ENCODE measurements around the gene KIF16B.

Gene KIF16B

GRCh38 chr20:16352751-16353416 lies 220.4 kb downstream of the KIF16B start:
- TF ChIP-seq GATA2 (IDR thresholded peaks at IDR 0.05; ENCODE audit: low read depth, low read length): no peak
- no peak for TF ChIP-seq GATA3 (IDR thresholded peaks at IDR 0.05; ENCODE audit: low read depth, low read length)

- TF ChIP-seq GATA3 (IDR thresholded peaks at IDR 0.05; ENCODE audit: low read depth, low read length) (no peak), GATA2 (IDR thresholded peaks at IDR 0.05; ENCODE audit: low read depth, low read length) (no peak)
Observed at GRCh38 chr20:16352321-16352720, 220.9 kb downstream of the KIF16B start.

- TF ChIP-seq GATA2 (IDR thresholded peaks at IDR 0.05; ENCODE audit: low read depth, low read length) (no peak), GATA3 (IDR thresholded peaks at IDR 0.05; ENCODE audit: low read depth, low read length) (no peak)
Observed at GRCh38 chr20:16351415-16351814, 221.8 kb downstream of the KIF16B start.

DNA sequence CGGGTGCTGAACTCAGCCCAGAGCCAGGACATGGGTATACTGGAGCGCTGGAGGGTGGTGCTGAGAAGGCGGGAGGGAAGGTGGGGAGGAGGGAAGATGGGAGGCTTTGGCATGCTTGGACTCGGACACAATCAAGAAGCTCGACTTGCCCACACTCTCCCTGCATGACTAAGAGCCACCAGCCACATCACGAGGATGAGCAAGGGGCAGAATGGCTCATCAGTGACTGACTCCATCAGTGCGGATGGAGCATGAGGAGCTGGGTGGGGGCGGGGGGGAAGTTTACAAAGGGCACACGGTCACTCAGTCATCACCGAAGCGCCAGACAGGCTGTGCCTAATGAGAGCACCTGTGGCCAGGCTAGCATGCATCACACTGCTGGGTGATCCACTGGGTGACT lies 222.8 kb downstream of the KIF16B start:
- TF ChIP-seq GATA2 (IDR thresholded peaks at IDR 0.05; ENCODE audit: low read depth, low read length) (no peak), GATA3 (IDR thresholded peaks at IDR 0.05; ENCODE audit: low read depth, low read length) (no peak)

GRCh38 chr20:16349523-16350260 lies 223.6 kb downstream of the KIF16B start:
- TF ChIP-seq GATA3 (IDR thresholded peaks at IDR 0.05; ENCODE audit: low read depth, low read length) (no peak), GATA2 (IDR thresholded peaks at IDR 0.05; ENCODE audit: low read depth, low read length) (no peak)

DNA sequence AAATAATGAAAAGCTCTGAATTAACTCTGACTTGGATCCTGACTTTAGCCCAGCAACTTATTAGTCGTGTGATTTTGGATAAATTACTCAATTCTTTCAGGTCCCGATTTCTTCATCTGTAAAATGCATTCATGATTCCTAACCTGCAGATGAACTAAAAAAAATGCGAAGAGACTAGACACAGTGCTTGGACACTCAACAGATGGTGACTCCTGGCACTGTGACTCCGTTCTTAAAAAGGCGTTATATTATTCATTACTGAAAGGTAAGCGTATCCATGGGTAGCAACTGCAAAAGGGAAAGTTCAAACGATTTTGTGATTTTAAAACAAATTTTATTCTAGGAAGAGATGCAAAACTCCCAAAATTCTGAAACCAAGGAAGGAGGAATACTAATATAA lies 226.3 kb downstream of the KIF16B start:
- TF ChIP-seq GATA2 (IDR thresholded peaks at IDR 0.05; ENCODE audit: low read depth, low read length) (no peak), GATA3 (IDR thresholded peaks at IDR 0.05; ENCODE audit: low read depth, low read length) (no peak)

- no peak for TF ChIP-seq GATA2 (IDR thresholded peaks at IDR 0.05; ENCODE audit: low read depth, low read length)
- no peak for TF ChIP-seq GATA3 (IDR thresholded peaks at IDR 0.05; ENCODE audit: low read depth, low read length)
Observed at GRCh38 chr20:16337707-16338106, 235.5 kb downstream of the KIF16B start.

DNA sequence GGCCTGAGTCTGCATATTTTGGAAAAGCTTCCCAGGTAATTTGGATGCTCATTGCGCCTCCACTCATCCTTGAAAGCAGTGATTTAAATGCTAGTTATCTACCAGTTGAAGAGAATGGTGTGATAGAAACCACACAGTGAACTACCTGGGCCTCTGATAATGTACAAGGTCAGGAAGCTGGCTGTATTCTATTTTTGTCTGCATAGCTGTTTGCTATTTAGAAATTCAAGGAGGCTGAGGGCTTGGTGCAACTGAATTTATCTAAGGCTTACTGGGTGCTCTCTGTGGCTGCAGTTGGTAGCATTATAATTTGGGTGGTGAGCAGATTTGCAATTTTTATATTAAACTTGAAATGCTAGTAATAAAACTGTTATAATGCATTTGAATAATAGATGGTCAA lies 245.6 kb downstream of the KIF16B start:
- no peak for TF ChIP-seq GATA2 (IDR thresholded peaks at IDR 0.05; ENCODE audit: low read depth, low read length)
- no peak for TF ChIP-seq GATA3 (IDR thresholded peaks at IDR 0.05; ENCODE audit: low read depth, low read length)

DNA sequence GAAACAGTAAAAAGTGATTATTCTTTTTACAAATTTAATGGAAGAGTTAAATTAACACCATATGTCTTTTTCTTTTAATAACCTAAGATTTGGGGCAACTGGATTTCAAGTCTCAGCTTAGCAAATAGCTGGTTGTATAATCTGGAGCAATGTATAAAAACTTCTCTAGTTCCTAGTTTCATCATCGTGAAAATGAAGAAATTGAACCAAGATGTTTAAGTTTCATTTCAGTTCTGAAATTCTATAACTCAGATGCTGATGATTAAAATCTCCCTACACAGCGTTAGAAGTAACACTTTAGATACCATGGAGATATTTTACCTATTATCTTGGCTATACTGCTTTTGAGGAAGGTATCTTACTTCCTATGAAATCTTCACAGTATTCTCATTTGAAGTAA lies 252.0 kb downstream of the KIF16B start:
- TF ChIP-seq GATA3 (IDR thresholded peaks at IDR 0.05; ENCODE audit: low read depth, low read length): no peak
- no peak for TF ChIP-seq GATA2 (IDR thresholded peaks at IDR 0.05; ENCODE audit: low read depth, low read length)

GRCh38 chr20:16317445-16318362 lies 255.5 kb downstream of the KIF16B start:
- TF ChIP-seq GATA2 (IDR thresholded peaks at IDR 0.05; ENCODE audit: low read depth, low read length) (no peak), GATA3 (IDR thresholded peaks at IDR 0.05; ENCODE audit: low read depth, low read length) (no peak)

DNA sequence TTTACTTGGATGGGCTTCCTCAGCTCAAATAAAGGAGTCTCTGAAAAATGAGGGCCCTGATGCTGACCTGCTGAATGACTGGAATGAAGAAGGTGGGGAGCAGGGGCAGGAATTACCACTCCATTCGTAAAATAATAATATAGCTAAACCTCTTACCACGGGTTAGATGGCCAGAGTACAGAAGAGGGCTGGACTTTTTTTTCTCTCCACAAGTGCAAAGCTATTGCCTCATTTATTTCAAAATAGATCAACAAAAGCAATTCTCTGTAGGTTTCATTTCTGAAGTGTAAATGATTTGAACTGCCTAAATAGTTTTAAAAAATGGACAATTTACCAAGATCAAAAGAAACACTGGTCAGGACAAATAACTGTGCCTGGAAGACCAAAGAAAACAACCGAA lies 256.7 kb downstream of the KIF16B start:
- TF ChIP-seq GATA3 (IDR thresholded peaks at IDR 0.05; ENCODE audit: low read depth, low read length): no peak
- TF ChIP-seq GATA2 (IDR thresholded peaks at IDR 0.05; ENCODE audit: low read depth, low read length): no peak

DNA sequence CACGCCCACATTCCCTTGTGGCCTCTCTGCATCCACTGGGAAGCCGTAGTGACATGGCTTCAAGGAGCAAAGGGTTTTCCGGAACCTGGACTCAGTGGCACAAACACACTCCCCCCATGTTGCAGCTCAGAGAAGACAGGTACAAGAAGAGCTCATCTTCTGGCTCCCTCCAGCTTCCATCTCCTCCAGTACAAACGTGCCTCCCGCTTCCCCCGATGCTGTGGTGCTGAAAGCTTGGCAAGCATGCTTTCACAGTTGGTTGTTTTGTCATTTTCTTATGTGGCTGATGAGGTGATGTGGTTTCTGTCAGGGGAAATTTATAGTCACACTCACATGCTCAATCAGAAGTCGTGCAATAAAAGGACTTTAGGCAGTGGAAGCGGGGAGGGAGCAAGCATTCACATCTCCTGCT lies 258.5 kb downstream of the KIF16B start:
- TF ChIP-seq GATA2 (IDR thresholded peaks at IDR 0.05; ENCODE audit: low read depth, low read length) (no peak), GATA3 (IDR thresholded peaks at IDR 0.05; ENCODE audit: low read depth, low read length) (no peak)

GRCh38 chr20:16314320-16314719 lies 258.9 kb downstream of the KIF16B start:
- TF ChIP-seq GATA2 (IDR thresholded peaks at IDR 0.05; ENCODE audit: low read depth, low read length) (no peak), GATA3 (IDR thresholded peaks at IDR 0.05; ENCODE audit: low read depth, low read length) (no peak)

- TF ChIP-seq GATA2 (IDR thresholded peaks at IDR 0.05; ENCODE audit: low read depth, low read length): no peak
- TF ChIP-seq GATA3 (IDR thresholded peaks at IDR 0.05; ENCODE audit: low read depth, low read length): no peak
Observed at GRCh38 chr20:16313917-16314316, 259.3 kb downstream of the KIF16B start.
